Lung (tissue), 16 donors: ENCODE results near the gene GDF11. TPM values are rescaled to one million over a fixed set of nuclear protein-coding genes. Genes with fewer than 3 reads are reported as not detected.

ENCODE experiments used
- ATAC-seq: fragments of 200-7000 bp; cut with Tn5 transposase; one replicate; pipeline ENCODE4 v1.9.1; 2020; ENCODE audit warnings: moderate number of reproducible peaks; ENCODE audit not compliant: insufficient read depth, low FRiP score
- DNase-seq, 3 donors: peaks; one replicate each; pipeline ENCODE4 v3.0.0-alpha.2; 2013 to 2017
- H3K27ac ChIP-seq, 2 donors: one replicate each; pipeline ENCODE4 v1.5.1; 2013; ENCODE audit warnings: mild to moderate bottlenecking in 2 of 2, moderate library complexity in 2 of 2, control low read depth in 1 of 2, inconsistent platforms in 1 of 2, low read depth in 1 of 2, low read length in 1 of 2
- H3K27me3 ChIP-seq, 3 donors: one replicate each; pipeline ENCODE4 v1.5.1; 2013; ENCODE audit warnings: low read length in 2 of 3; ENCODE audit not compliant: control insufficient read depth in 3 of 3, insufficient read depth in 3 of 3
- H3K36me3 ChIP-seq, 4 donors: one replicate each; pipeline ENCODE4 v1.5.1; 2013; ENCODE audit warnings: low read length in 4 of 4, mild to moderate bottlenecking in 1 of 4, moderate library complexity in 1 of 4; ENCODE audit not compliant: control insufficient read depth in 4 of 4, insufficient read depth in 4 of 4
- H3K4me1 ChIP-seq, 5 donors: one replicate each; pipeline ENCODE4 v1.5.1; 2013; ENCODE audit warnings: low read length in 5 of 5, mild to moderate bottlenecking in 2 of 5, moderate library complexity in 1 of 5; ENCODE audit not compliant: control insufficient read depth in 5 of 5, insufficient read depth in 5 of 5
- H3K4me3 ChIP-seq: one replicate; pipeline ENCODE4 v1.5.1; 2013; ENCODE audit warnings: mild to moderate bottlenecking, control low read depth, moderate library complexity
- H3K9ac ChIP-seq, 2 donors: one replicate each; pipeline ENCODE4 v1.5.1; 2013; ENCODE audit warnings: low read length in 2 of 2, control low read depth in 1 of 2; ENCODE audit not compliant: insufficient read depth in 1 of 2
- H3K9me3 ChIP-seq, 4 donors: one replicate each; pipeline ENCODE4 v1.5.1; 2013; ENCODE audit warnings: low read length in 3 of 4, mild to moderate bottlenecking in 1 of 4, moderate library complexity in 1 of 4; ENCODE audit not compliant: control insufficient read depth in 4 of 4, insufficient read depth in 3 of 4
- CTCF ChIP-seq: IDR thresholded peaks from 2 replicates; pipeline ENCODE4 v1.5.1; 2012; ENCODE audit warnings: mild to moderate bottlenecking; ENCODE audit errors: control extremely low read depth, extremely low read depth
- WGBS, 2 donors: extraction: QIAGEN DNeasy Blood & Tissue Kit; methylation state at CpG; one replicate each; pipeline ENCODE4 v1.1.7; 2013; 5-methylcytosine and 5-hydroxymethylcytosine counted together
- long read RNA-seq, 5 donors: transcript quantifications; one replicate each; lab custom pipeline, GENCODE V29; 2026
- polyA plus RNA-seq, 2 donors: library from polyadenylated mRNA; stranded (reverse); fragments of 200-250 nt; gene quantifications; one replicate each; pipeline ENCODE4 v1.2.1, GENCODE V29; 2013
- total RNA-seq, 2 donors: library from RNA; depleted of rRNA in 1 of 2; stranded (reverse); fragments of >200 nt in 1 of 2; gene quantifications; one replicate each; pipeline ENCODE4 v1.2.1, GENCODE V29; 2014 to 2021
- donor health status: control.
- donor health status: control.
- donor health status: Bipolar disorder and iron deficiency.
- donor health status: healthy.
- donor health status: DM: yes; HTN: yes; CAD: no.

GDF11 gene
- total RNA-seq (1 to 10 TPM; 2.8 to 8.3 TPM), polyA plus RNA-seq (1 to 10 TPM in 1 of 2 donors, under 1 TPM in 1; 0.93 to 3.5 TPM)
- long read RNA-seq, donor 1, full-length matches to known transcripts = 11 of 130 reads
- long read RNA-seq, donor 1, partial matches to known transcripts = 110 of 130 reads
- long read RNA-seq, donor 1, other reads (novel, unspliced or antisense) = 9 of 130 reads
- long read RNA-seq, donor 2, full-length matches to known transcripts = 2 of 59 reads
- long read RNA-seq, donor 2, partial matches to known transcripts = 57 of 59 reads
- long read RNA-seq, donor 2, other reads (novel, unspliced or antisense) = 0 of 59 reads
- long read RNA-seq, donor 3, full-length matches to known transcripts = 4 of 69 reads
- long read RNA-seq, donor 3, partial matches to known transcripts = 65 of 69 reads
- long read RNA-seq, donor 3, other reads (novel, unspliced or antisense) = 0 of 69 reads
- long read RNA-seq, donor 4, full-length matches to known transcripts = 1 of 1 reads
- long read RNA-seq, donor 4, partial matches to known transcripts = 0 of 1 reads
- long read RNA-seq, donor 4, other reads (novel, unspliced or antisense) = 0 of 1 reads
- long read RNA-seq, donor 5, full-length matches to known transcripts = 7 of 154 reads
- long read RNA-seq, donor 5, partial matches to known transcripts = 142 of 154 reads
- long read RNA-seq, donor 5, other reads (novel, unspliced or antisense) = 5 of 154 reads

GRCh38 chr12:55742719-55743405 lies at the start of gene GDF11:
GDF11 (plus strand) TSS chr12:55743122; CDS start chr12:55743317, 195 bp downstream.
- no peak for TF ChIP-seq CTCF
- Histone ChIP-seq H3K36me3 (no peaks in the 10 kb centered on the region), H3K4me3 (peak within 1 kb of the TSS; percentile 57), H3K27ac (peak within 1 kb of the TSS; percentile 22 to 79), H3K4me1 (peaks cover 2 to 38% (median 11%) of the 10 kb centered on the region in 5 donors), H3K9ac (peak within 1 kb of the TSS; percentile 46 to 84), H3K9me3 (no peaks in the 10 kb centered on the region), H3K27me3 (no peaks in the 10 kb centered on the region)
- WGBS, 2 donors = 1% methylated on average over 17 to 42 of the region's 53 CpGs
- DNase-seq (peak; percentile 93 to 95 (median 94)), ATAC-seq (peak; percentile 48)

GRCh38 chr12:55693323-55694187 lies 49.4 kb upstream of the GDF11 start:
- TF ChIP-seq CTCF = no peak
- Histone ChIP-seq H3K9ac (no peak overlapping the region), H3K27me3 (no peaks in the 10 kb centered on the region), H3K27ac (no peak overlapping the region), H3K36me3 (peaks cover 0 to 4% (median under 1%) of the 10 kb centered on the region in 4 donors), H3K9me3 (no peaks in the 10 kb centered on the region), H3K4me3 (no peak overlapping the region), H3K4me1 (no peaks in the 10 kb centered on the region)
- ATAC-seq = no peak
- 91 to 96% methylated on average over 7 of the region's 7 CpGs for WGBS, 2 donors
- no peak for DNase-seq

GRCh38 chr12:55694188-55694515 lies 48.8 kb upstream of the GDF11 start:
- WGBS, 2 donors = 94 to 95% methylated on average over 7 of the region's 7 CpGs
- Histone ChIP-seq H3K4me3 (no peak overlapping the region), H3K9me3 (no peaks in the 10 kb centered on the region), H3K27ac (no peak overlapping the region), H3K9ac (no peak overlapping the region), H3K36me3 (peaks cover 0 to 1% (median 0%) of the 10 kb centered on the region in 4 donors), H3K4me1 (no peaks in the 10 kb centered on the region), H3K27me3 (no peaks in the 10 kb centered on the region)
- no peak for ATAC-seq
- no peak for DNase-seq
- no peak for TF ChIP-seq CTCF
